Hepatic stellate cell (primary cell): ENCODE measurements around the gene AKAP14.
"Not testable (repeated sequence)": the region's sequence is repeated elsewhere in the genome, so short reads cannot be mapped to it uniquely, and the experiment has no call there.

Experiments used
- DNase-seq: peaks from one replicate; pipeline ENCODE4 v3.0.0; 2011; ENCODE audit warnings: low spot score

The AKAP14 gene

DNA sequence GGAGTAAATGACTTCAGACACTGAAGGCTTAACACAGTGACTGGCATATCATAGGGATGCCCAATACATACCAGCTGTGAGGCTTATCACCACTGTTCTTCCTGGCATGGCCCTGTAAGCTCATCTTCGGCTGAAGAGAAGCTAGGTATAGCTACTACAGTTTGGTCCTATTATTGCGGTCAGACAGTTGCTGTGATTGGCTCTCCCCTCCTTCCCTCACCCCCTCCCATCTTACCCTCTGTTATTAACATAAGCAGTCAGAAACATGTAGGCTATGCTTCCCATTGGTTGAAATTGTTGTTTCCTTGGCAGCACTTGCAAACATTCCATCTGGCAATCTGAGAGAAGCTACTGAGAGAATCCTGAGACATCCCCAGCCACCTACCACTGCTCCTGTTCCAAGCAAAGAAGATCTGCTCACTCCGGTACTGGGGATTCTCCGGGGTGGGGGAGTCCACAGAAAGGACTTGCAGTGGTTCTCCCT lies at the start of gene AKAP14:
Gene AKAP14 (plus strand): TSS at position 51 of the 484 bp plus-strand sequence. CDS start 7,331 bp downstream, outside the sequence.
- DNase-seq: no peak

- DNase-seq: peak; percentile 89
Observed at GRCh38 chrX:119852382-119853353, 43.0 kb upstream of the AKAP14 start, which contains the start of gene UPF3B. Gene UPF3B, minus strand, starts transcription at chrX:119852963. Its CDS starts 35 bp downstream, at chrX:119852928.

- no peak for DNase-seq
Observed at GRCh38 chrX:119853444-119853843, 42.2 kb upstream of the AKAP14 start.

- peak; percentile 16 for DNase-seq
Observed at GRCh38 chrX:119870626-119871131, 25.0 kb upstream of the AKAP14 start.

DNA sequence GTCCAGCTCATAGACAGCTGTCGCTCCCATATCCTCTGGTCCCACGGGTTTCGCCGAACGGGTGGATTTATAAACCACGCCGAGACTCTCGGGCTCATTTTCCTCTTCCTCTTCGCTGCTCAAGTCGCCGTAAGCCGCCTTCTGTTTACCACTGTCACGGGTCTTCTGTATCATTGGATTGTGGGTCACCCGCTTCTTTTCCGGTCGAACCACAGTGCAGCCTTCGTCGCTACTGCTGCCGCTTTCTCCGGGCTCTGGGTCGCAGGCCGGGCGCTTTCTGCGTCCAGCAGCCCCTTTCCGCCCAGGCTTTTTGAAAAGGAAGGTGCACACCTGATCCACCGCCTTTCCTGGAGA lies 24.5 kb upstream of the AKAP14 start:
- peak; percentile 15 for DNase-seq

DNA sequence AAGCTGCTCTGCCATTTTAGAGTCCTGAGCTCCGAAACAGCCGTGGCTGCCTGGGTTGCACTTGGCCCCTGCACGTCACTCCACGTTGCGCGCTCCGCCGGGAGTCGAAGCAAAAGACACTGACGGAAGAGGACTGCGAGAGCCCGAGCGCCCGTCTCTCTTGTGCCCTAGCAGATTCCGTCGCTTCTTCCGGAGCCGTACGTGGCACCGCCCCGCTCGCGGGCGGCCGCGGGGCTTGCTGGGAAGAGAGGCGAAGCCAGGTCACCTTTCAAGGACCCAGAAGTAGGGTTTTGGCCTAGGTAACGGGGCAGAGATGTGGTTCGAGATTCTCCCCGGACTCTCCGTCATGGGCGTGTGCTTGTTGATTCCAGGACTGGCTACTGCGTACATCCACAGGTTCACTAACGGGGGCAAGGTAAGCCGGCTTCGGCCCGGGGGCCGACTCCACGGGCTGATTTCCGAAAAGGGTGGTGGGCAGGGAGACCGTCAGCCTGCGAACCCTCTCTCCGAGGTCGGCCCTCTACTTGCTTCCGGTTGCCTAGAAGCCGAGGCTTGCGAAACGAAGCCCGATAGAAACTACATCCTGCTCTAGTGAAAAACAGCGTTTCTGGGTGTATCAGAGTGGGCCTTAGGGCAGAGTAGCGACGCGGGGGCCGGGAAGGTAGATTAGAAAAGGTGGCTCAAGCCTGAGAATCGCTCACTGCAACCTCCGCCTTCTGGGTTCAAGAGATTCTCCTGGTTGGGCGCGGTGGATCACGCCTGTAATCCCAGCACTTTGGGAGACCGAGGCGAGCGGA lies 23.9 kb upstream of the AKAP14 start, which contains the start of the genes NDUFA1 and RNF113A:
Gene NDUFA1 (plus strand): TSS at position 234 of the 797 bp plus-strand sequence. CDS start 80 bp downstream, at position 314.
Gene RNF113A (minus strand): TSS at position 135 of the 797 bp plus-strand sequence. CDS start 120 bp downstream, at position 15.
- peak; percentile 68 for DNase-seq

DNA sequence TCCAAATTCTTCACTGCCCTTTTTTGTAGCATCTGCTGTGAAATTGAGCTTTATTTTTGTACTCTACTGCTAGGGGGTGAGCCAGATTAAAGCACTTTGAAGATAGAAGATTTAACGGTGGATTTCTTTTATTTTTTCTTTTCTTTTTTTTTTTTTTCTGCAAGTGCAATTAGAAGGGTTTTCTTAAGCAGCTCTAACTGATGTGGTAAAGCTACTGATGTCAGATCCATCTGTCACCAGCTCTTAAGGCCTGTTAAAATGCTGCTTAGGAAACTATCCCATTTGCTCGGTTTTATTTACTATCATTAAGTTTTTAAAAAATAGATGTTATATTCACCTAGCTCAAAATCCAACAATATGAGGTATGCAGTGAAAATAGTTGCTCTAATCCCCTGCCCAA lies 17.0 kb upstream of the AKAP14 start:
- DNase-seq: no peak

DNA sequence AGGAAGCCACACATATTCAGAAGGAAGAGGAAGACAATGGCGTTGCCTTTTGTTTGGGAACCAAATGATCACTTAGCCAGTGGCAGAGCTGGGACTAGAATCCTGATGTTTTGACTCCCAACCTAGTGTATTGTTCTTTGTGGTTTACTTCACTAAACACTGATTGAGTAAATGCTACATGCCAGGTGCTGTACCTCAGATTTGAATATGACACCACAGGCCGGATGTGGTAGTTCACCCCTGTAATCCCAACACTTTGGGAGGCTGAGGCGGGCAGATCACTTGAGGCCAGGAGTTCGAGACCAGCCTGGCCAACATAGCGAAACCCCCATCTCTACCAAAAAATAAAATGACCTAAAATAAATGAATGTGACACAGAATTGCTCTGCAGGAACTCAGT lies 15.6 kb upstream of the AKAP14 start:
- DNase-seq: no peak

DNA sequence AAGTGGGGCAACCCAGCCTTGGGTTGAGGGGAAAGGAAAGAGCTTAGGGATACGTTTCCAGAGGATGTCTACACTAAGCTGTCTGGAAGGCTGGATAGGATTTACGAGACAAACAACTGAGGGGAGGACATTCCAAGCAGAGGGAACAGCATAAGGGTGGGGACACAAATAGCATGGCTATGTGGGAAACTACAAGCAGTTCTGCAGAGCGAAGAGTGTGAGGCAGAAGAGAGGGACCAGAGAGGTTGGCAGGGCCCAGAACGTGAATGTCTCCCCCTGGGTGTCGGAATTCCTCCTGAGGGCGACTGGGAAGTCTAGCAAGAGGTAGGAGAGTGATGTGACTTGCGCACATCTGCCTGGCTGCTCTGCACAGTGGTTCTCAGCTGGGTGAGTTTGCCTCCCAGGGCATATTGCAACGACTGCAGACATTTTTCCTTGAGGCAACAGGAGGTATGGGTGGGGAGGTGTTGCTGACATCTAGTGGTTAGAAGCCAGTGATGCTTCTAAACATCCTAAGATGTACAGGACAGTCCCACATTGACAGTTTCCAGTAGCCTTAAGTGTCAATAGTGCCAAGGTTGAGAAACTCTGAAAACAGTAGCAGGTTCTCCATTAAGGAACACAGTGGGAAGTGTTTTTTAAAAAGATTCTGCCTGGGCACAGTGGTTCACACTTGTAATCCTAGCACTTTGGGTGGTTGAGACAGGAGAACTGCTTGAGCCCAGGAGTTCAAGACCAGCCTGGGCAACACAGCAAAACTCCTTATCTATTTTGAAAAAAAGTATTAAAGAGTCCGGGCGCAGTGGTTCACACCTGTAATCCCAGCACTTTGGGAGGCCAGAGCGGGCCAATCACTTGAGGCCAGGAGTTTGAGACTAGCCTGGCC lies 14.9 kb upstream of the AKAP14 start:
- peak; percentile 73 for DNase-seq

DNA sequence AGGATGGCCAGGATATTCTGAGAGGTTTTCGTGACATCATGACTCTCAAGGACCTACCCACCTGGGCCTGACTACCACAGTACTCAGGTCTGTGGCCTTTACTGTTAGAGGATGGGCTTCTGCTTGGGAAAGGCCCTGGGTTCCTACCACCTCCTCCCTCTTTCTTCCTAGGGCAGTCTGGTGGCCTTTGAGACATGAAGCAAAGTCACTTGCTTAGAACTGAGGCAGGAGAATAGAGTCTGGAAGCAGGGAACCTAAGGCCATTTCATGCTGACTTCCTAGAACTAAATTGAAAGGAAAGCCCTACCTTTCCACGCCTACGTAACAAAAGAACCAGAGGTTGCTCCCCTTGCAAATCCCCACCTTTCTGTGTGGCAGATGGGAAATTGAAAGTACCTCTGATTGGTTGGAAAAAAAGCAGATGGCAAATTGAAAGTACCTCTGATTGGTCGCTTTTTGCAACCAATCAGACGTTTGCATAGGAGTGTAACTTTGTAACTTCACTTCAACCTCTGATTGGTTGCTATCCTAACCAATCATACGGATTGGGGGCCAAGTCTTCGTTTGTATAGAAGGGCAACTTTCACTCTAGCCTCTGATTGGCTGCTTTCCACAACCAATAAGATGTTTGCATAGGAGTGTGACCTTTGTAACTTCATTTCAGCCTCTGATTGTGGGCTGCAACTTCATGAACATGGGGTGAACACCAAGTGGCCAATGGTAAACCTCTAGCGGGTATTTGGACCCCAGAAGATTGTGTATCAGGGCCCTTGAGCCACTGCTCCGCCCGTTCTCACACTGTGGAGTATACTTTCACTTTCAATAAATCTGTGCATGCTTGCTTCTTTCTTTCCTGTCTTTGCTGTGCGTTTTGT lies 9.9 kb upstream of the AKAP14 start:
- DNase-seq: no peak

GRCh38 chrX:119887721-119888425 lies 7.8 kb upstream of the AKAP14 start:
- DNase-seq: no peak

- DNase-seq: not testable (repeated sequence)
Observed at GRCh38 chrX:119890626-119891025, 5.1 kb upstream of the AKAP14 start.

DNA sequence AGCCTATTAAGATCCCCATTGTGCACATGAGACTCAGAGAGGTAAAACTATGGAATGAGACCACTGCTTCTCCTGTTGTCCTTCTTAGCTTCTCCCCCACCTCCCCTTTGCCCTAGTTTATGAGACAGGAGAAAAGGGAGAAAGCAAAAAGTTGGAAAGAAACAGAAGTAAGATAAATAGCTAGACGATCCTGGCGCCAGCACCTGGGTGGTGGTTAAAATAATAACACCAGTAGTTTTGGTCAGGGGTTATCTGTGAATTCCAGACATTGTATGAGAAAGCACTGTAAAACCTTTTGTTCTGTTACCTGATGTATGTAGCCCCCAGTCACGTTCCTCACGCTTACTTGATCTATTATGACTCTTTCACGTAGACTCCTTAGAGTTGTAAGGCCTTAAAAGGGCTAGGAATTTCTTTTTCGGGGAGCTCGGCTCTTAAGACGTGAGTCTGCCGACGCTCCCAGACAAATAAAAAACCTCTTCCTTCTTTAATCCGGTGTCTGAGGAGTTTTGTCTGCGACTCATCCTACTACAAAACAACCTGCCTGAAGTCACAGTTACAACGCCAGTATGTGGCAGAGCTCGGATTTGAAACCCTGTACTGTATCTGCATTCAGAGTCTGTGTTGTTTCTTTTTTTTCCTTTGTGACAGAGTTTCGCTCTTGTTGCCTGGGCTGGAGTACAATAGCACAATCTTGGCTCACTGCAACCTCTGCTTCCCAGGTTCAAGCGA lies 3.6 kb upstream of the AKAP14 start:
- DNase-seq: not testable (repeated sequence)

DNA sequence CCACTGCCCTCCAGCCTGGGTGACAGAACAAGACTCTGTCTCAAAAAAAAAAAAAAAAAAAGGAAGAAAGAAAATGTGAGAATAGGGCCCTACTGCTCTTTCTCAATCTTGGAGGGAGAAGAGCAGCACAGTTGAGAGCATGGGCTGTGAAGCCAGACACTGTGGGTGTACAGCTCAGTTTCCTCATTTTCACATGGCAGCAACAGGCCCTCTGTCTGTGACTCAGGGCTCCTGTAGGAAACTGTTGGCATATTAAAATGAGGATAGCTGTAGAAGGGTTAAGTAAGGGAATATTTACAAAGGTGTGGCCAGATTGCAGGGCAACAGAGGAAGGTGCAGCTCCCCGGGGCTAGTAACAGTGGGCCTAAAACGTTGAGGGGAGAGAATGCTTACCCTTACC lies 3.4 kb downstream of the AKAP14 start:
- DNase-seq: no peak

DNA sequence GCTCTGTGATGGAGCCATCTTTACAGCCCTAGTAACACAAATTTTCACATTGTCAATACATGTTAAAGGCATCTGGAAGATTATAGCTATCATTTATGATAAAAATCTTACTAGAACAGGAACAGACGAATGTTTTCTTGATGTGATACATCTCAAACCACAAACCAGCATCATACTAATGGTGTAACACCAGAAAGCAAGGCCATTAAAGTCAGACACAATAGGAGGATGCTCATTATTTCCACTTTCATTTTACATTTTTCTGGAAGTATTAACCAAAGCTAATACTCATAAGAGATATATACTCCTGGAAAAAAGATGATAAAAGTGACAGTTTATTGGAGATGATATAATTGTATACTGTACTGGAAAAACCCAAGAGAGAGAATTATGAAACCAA lies 5.3 kb downstream of the AKAP14 start:
- no peak for DNase-seq

DNA sequence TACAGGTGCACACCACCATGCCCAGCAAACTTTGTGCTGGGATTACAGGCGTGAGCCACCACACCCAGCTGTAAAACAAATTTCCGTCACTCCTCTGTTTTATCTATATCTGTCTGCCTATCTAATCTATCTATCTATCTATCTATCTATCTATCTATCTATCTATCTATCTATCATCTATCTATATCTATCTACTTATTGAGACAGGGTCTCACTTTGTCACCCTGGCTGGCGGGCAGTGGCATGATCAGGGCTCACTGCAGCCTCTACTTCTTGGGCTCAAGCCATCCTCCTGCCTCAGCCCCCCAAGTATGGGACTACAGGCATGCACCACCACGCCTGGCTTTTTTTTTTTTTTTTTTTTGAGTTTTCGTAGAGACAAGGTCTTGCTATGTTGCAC lies 20.6 kb downstream of the AKAP14 start:
- no peak for DNase-seq

GRCh38 chrX:119917877-119918276 lies 22.2 kb downstream of the AKAP14 start:
- DNase-seq: no peak

GRCh38 chrX:119919835-119920585 lies 24.3 kb downstream of the AKAP14 start:
- DNase-seq: no peak
